Body of pancreas (tissue), 4 donors: ENCODE measurements around the gene PNPLA3.

Experiments used
- POLR2A ChIP-seq, 3 donors: fragments of 450-650 bp; IDR thresholded peaks; one replicate each; pipeline ENCODE4 v1.6.1; 2016; ENCODE audit warnings: antibody characterized with exemption in 3 of 3, mild to moderate bottlenecking in 2 of 3
- TF ChIP-seq, protein P1 (sequence below), 7 experiments: fragments of 450-650 bp in 4 of 7; fragments of 200-600 bp in 3 of 7; sonication (generic) in 3 of 7; IDR thresholded peaks; one replicate each; pipeline ENCODE4 v1.5.1; 2016 to 2019; ENCODE audit warnings: antibody characterized with exemption in 7 of 7

DNA sequence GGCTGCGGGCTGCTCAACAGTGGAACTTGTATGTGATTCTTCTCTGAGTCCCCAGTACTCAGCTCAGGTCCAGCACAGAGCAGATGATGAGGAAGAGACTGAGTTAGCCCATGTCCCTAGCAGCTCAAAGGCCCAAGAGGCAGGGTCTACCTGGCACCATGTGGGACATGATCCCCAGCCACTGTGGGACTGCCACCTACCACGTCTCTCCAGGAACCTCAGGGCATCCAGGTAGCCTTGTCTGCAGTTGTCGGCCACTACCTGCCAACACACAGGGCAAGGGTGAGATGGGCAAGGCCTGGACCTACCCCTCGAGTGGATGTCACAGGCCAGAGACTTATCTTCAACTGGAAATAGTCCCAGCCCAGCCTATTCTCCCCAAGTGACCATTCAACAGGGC lies 36.2 kb upstream of the PNPLA3 start:
- TF ChIP-seq, protein P1, sequence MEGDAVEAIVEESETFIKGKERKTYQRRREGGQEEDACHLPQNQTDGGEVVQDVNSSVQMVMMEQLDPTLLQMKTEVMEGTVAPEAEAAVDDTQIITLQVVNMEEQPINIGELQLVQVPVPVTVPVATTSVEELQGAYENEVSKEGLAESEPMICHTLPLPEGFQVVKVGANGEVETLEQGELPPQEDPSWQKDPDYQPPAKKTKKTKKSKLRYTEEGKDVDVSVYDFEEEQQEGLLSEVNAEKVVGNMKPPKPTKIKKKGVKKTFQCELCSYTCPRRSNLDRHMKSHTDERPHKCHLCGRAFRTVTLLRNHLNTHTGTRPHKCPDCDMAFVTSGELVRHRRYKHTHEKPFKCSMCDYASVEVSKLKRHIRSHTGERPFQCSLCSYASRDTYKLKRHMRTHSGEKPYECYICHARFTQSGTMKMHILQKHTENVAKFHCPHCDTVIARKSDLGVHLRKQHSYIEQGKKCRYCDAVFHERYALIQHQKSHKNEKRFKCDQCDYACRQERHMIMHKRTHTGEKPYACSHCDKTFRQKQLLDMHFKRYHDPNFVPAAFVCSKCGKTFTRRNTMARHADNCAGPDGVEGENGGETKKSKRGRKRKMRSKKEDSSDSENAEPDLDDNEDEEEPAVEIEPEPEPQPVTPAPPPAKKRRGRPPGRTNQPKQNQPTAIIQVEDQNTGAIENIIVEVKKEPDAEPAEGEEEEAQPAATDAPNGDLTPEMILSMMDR (IDR thresholded peaks at IDR 0.05): no peak
- TF ChIP-seq POLR2A (IDR thresholded peaks at IDR 0.05): no peak
